M059J (cell line): ENCODE data around the gene FHOD3. TPM values are rescaled to one million over a fixed set of nuclear protein-coding genes. Genes with fewer than 3 reads are reported as not detected.
"Not testable (repeated sequence)": the region's sequence is repeated elsewhere in the genome, so short reads cannot be mapped to it uniquely, and the experiment has no call there.

Source experiments
- DNase-seq: peaks from one replicate; pipeline ENCODE4 v3.0.0-alpha.2; 2012; ENCODE audit warnings: low read depth
- total RNA-seq: library from RNA; depleted of rRNA; stranded (reverse); fragments of >200 nt; shearing (Covaris generic); gene quantifications from 2 replicates; pipeline ENCODE4 v1.2.3, GENCODE V29; 2014

FHOD3 gene
- total RNA-seq, 1 experiment from 2014 or later, result 13.1 TPM

DNA sequence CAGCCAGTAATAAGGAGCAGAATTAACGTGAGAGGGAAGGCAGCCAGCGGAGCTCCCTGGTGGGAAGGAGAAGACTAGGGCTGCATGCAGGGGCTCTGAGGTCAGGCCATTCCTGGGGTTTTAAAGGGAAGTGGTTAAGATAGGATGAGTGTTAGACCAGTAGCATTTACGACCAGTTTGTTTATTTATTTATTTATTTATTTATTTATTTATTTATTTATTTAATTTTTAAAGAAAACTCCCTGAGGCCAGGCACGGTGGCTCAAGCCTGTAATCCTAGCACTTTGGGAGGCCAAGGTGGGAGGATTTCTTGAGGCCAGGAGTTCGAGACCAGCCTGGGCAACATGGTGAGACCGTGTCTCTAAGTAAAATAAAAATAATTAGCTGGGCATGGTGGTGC lies 152.8 kb downstream of the FHOD3 start:
- no peak for DNase-seq

DNA sequence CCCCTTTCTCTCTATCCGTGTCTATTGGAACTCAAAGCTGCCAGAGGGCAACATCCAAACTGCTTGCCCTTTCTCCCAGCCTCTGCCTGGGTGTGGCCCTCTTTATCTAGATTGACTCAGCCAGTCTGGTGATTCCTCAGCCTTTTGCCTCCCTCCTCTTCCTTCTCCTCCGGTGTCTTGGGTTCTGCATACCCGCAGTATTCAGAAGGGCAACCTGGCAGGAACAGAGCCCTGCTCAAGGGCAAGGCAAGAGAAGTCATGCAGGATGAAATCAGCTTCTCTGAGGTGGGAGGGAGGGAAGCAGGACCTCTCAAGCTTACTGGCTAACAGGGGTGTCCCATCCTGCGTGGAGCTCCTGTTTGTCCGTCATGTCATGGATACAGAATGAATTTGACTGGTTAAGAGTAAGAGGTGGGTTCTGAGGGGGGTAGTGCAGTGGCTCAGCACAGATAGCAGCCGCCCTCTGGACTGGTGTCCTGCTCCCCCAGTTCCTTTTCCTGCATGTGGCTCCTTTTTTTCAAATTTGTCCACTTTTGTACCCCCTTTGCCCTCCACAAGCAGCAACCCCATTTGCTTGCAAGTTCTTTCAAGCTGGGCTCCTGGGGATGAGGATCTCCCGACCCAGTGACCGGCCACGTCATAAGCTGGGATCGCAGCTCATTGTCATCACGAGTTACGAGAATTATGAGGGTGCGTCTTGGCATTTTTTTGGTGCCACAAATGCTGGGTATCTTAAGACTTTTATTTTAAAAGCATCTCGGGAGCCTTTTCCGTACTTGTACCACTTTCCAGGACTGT lies 154.1 kb downstream of the FHOD3 start:
- no peak for DNase-seq

DNA sequence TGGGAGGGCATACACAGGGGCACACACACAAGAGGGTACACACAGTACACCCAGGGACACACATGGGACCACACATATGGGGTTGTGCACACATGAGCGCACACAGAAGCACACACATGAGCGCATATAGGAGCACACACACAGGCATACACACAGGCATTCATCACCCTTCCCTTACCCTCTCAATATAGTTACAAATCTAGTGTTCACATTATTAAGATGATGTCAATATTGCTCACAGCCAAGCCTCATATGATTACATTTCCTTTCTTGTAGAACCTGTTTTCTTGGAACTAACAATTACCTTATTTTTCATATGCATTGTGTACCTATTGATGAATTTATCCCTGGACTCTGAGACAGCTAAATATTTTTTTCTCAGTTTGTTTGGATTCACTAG lies 156.7 kb downstream of the FHOD3 start:
- DNase-seq, result no peak

DNA sequence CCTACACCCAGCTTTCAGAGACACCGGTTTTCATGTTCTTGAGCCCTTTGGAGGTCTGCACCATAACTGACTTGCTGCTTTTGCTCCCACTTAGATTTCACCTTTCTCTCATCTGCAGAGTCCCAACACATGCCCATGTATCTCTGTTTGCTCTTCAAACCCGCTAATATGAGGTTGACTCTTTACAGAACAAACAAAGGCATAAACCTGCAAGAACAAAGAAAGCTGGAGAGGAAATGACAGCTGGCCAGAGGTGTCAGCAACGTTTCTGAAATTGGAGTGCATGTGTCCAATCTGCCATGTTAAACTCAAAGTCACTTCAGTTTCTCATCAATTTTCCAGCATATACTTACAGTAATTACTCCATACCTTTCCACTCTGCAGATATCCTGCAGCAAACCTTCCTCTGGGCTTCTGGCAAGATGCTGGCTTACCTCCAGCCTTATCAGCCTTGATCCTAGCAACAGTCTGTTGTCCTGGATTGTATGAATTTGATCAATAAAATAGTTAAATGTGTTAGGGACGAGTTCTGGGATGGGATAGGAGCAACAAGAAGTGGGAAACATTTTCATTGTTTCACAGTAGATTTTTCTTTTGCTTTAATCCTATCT lies 157.4 kb downstream of the FHOD3 start:
- DNase-seq, result no peak

DNA sequence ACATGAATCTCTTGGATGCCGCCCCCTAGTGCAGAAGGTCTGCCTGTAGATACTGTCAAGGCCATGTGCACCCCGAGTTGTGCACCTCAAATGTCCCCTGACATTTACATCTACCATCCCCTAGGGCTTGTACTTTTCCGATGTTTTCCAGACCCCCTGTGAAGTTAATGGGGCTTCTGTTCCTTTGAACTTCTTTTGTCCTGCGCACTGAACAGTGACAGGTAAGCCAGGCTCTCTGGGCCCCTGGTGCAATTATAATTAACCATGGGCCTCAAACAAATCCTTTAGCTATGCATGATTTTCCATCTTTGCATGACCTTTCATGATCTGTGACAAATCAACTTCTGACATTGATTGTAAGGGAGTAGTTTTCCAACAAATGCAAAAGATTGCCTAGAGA lies 158.4 kb downstream of the FHOD3 start:
- DNase-seq, result no peak

DNA sequence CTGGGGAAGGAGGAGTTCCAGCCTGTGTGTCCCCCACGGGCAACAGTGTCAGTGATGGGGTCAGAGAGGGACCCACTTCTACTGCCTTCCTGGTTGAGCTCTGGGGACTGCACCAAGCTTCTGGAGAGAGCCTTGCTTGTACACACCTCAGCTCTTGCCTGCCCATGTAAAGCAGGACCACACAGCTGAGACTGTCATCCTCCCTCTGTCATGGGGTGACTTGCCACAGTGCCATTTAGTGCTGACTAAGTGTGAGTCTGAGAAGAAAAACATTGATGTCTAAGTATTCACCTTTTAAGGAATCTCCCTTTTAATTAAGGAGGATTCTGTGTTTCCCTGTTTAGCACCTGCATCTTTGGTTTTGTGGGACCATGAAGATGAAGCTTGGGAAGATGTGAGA lies 159.1 kb downstream of the FHOD3 start:
- DNase-seq, result no peak

DNA sequence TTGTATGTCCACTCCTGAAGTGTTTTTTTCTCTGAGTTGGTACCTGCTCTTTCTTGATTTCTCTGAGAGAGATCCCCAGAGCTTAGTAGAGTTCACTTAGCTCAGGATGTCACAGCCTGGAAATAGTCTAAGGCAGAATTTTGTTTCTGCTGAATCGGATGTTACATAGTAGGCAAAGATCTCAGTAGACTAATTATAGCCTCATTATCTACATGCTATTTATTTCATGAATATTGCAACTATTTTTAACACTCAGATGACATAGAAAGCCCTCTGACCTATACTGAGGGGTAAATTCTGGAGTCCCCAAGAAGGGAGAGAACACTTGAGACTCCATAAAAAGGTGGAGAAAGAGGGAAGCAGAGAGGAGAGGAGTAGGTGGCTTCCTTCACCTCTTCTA lies 160.2 kb downstream of the FHOD3 start:
- no peak for DNase-seq

DNA sequence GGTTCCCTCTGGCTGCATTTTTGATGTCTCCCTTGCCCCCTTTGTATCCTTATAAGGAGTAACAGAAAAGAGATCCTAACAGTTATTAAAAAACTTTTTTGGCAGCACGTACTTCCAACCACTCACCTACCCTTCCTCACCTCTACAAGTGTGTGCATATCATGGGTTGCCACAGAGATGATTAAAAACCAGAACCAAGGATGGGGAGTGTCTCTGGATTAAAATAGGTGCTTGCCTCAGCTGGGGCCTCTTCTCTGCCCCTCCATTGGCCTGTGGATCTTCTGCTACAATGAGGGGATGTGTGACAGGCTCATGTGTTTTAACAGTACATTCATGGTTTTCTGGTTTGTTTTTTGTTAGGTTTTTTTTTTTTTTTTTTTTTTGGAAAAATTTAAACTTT lies 160.8 kb downstream of the FHOD3 start:
- DNase-seq, result no peak

DNA sequence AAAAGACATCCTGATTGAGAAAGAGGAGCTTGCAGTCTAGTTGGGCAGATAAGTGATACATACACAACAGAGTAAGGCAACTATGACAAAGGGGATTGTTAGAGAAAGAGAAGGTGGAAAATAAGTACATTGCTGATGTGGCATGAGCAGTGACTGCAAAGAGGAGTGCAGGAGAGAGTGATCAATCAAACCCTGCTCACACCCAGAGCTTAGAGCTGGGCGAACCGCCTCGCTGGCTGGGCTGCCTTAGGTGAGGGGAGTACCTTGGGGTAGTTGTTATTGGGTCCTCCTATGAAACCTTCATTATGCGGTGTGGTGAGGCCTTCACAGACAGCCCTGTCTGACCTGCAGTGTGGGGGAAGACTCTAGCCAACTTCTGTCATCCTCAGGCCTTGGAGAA lies 161.7 kb downstream of the FHOD3 start:
- DNase-seq, result no peak

DNA sequence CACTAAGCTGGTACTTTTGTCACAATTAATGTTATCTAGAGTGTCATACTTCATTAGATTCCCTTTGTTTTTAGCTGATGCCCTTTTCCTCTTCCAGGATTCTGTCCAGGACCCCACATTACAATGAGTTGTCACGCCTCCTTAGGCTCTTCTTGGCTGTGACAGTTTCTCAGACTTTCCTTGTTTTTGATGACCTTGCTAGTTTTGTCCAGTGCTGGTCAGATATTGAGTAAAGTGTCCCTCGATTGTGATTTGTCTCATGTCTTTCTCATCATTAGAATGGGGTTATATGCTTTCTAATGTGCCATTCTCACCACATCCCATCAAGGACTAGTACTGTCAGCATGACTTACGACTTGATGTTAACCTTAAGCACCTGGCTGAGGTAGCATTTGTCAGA lies 162.3 kb downstream of the FHOD3 start:
- DNase-seq, result no peak

DNA sequence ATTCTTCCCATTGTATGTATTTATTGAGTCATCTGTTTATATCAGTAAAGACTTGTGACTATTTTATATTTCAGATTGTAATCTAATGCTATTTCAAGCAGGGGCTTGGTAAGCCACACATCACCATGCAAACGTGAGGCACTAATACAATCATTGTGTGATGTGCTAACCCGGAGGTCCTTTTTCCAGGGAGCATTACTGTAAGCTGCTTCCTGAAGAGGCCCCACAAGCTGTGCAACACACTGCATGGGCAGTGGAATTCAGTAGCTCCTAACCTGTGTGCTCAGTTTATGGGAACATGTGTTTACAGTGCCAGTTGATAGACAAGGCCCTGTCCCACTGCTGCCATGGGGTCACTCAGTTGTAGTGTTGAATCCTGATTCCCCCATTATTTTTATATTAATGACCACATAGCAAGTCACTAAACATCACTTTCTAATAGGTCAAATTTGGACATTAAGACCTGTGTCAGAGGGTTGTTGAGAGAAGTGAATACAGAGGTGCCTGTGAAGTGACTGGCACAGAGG lies 162.9 kb downstream of the FHOD3 start:
- no peak for DNase-seq

DNA sequence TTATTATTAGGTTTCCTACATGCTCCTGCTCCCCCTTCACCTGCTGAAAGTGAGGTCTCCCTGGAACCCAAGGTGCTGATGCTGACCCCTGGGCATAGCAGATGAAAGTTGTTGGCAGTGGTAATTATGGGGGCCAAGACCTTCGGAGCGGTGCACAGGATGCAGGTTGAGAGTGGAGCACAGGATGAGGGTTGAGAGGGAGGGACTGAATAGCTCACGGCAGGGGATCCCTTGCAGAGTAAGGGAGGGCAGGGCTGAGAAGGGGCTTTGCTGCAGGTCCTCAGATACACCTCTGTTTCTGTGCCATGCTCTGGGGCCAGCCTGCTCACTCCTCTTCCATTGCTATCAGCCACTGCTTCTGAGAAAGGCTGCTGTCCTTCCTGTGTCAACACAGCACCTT lies 163.3 kb downstream of the FHOD3 start:
- DNase-seq, result no peak

DNA sequence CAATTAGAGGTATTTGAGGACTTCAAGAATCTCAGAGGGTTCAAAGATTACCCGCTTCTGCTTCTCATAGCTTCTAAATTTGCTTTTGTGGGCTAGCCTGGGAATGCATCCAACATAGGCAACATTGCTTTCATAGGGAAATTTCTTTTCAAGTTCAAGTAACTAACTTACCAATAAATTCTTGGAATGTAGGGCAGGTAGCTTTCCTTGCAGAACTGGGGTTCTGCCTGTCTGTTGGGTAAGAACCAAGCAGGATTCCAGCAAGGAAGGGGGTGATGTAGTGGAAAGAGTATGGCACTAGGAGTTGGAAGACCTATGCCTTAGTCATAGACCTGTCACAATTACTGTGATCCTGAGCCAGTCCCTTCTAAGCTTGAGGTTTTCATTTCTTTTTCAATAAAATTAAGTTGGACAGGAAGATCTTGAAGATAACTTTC lies 164.1 kb downstream of the FHOD3 start:
- DNase-seq, result peak; percentile 71

DNA sequence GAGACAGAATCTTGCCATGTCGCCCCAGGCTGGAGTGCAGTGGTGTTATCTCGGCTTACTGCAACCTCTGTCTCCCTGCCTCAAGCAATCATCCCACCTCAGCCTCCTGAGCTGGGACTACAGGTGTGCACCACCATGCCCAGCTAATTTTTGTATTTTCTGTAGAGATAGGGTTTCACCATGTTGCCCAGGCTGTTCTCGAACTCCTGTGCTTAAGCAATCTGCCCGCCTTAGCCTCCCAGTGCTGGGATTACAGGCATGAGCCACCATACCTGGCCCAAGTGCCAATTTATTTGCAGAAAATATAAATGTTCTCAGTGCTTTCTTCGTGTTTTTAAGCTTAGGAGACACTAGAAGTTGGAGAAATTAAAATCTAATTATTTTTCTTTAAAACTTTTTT lies 166.0 kb downstream of the FHOD3 start:
- not testable (repeated sequence) for DNase-seq

DNA sequence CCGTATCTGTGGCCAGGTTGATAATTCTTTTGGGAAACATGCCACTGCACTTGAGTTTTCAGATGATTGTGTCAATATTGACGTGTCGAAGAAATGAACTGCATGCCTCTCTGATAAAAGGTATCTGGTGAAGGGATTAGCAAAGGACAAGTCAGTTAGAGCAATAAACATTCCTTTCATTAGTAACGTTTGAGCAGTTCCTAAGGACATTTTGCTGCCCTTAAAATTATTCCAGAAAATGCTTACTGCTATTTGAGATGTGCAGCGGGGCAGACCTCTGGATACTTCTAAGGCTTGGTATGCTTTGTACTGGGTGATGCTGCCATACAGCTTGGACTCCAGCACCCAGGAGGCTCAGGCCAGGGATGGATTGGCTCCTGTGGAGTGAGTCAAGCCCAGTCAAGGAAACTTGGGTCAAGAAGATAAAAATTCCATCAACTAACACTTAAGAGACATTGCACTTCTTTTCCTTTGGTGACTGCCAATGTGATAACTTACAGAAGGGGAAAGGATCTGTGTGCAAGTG lies 166.7 kb downstream of the FHOD3 start:
- DNase-seq, result no peak

DNA sequence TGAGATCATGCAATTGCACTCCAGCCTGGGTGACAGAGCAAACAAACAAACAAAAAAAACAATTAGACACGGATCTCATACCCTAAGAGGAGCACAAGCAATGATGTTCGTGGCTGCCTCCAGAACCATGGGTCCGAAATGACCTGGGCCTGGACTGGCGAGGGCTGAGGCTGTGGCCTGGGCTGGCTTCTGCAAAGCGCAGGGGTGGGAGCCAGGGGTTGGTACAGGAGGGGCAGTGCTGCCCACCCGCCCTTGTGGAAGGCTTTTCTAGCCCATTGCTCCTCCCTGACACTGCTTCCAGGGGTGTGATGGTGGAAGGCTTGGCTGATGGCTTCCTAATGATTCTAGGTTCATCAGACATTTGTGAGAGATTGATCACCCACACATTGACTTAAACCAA lies 167.8 kb downstream of the FHOD3 start:
- no peak for DNase-seq

DNA sequence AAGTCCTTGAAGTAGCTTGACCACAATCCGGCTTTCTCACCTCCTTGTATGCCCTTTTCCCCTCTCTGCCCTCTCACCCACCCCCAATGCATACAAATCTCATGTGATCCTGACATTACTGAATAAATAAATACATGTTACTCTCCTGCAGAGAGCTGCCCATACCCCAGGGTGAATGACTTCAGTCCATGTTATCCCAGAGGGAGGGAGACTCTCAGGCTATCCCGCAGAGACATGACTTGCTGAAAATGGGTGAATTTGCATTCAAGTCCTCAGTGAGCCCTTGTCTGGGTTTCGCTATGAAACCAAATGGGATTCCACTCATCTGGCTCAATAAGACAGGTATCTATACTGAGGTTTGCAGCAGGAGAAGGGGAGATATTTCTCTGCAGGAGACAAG lies 168.5 kb downstream of the FHOD3 start:
- DNase-seq, result no peak

DNA sequence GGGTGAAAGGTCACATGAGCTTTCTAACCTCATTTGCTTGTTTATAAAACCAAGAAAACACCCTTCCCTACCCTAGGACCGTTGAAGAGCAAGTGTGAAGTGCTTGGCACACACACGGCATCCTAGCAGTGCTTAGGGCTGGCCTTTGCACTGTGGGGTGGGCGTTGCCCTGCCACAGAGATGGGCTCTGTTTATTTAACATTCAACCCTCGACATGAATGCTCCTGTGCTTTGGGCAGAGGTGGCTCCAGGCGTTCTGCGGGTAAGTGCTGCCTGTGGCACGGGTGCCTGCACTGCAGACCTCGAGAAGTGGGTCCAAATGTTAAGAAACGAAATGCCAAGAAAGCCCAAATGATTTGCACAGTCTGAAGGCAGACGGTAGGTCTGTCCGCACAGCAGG lies 170.1 kb downstream of the FHOD3 start:
- no peak for DNase-seq

DNA sequence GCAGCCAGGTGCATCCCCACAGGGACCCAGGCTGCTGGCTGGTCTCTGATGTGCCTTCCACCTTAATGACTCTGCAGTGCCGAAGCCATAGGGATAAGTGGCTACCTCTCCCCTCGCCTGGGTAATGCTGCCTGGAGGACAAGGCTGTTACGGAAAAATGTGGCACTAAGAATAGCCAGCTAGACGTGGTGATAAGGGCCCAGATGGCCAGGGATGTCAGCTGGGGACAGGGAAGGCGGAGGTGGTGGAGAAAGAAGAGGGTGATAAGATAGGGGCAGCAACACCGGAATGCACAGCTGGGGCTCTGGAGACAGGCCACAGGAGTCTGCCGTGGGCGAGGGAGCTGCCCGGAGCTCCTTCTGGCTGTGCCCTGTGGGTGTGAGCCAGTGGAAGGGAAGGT lies 170.6 kb downstream of the FHOD3 start:
- DNase-seq, result no peak

DNA sequence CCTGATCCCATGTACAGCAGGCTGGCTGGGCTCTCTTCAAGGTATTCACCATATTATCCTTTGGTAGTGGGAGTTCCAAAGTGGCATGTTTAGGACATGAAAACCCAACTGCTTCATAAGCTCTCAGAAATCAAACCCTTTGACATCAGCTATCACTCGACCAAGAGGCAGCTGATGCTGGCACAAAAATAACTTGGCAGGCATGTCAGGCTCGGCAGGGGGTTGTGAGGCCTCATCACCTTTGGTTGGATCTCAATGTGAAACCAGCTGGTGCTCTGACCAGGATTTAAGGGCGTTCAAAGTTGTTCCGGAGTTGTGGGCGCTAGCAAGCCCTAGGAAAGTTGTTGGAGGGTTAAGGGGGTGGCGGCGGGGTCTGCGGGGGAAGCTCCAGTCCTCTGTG lies 171.9 kb downstream of the FHOD3 start:
- no peak for DNase-seq

DNA sequence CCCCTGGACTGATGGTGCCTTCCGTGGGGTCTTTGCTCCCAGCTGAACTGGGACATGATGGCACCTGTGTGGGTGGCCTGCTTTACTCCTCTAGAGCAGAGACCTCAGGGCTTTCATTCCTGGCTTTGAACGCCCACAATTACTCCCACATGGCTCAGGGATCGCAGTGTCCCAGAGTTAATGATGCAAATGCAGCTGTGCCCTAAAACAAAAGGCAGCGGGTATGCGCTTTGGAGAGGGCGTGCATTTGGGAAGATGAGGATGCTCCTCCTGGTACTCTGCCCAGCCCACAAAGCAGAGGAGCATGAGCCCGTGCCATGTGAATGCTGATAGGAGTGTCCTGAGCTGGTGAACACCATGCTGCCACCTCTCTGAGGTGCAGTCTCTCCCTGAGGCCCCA lies 173.4 kb downstream of the FHOD3 start:
- DNase-seq, result no peak

DNA sequence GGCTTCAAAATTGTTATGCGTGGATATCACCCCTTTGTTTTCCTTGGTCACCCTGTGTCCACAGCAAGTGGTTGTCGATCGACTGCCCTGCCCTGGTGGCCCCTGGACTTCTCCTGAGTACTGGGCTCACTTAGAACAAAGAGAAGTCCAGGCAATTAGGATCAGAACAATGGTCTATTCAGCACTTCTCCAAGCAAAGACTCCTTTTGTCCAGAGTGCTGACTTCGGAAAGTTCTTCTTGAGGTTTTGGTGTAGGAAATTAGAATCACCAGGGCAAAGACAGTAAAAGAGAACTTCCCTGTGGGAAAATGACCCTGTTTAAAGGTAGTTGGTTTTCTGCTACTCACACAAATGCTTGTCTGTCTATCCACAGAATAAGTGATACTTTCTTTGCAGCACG lies 173.9 kb downstream of the FHOD3 start:
- DNase-seq, result no peak

DNA sequence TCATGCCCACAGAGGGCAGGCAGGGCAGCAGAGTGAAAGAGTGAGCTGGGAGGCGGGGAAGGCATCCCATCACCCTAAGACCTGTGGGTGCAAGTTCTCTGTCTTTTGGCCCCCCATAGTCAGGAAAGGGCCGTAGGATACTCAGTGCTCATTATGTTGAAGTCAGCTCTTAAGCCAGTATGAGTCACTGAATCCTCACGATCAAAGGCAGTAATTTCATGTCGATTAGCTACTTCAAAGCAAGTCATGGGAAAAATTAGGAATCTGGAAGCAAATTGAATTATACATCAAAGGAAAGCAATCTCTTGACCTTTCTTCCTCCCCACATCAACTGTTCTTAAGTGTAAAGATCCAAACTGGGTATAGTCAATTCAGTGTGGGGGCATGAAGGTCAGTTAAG lies 178.9 kb downstream of the FHOD3 start:
- DNase-seq, result no peak
